SU-DHL-6 (cell line): ENCODE results near the gene ROR1.

Source experiments
- EZH2phosphoT487 ChIP-seq: fragments of 200-600 bp; sonication (generic), shearing (Covaris generic); conservative IDR thresholded peaks from 2 replicates; pipeline ENCODE4 v1.6.1; 2018; ENCODE audit warnings: mild to moderate bottlenecking, antibody characterized with exemption, low read length, moderate library complexity, mixed read lengths
- TF ChIP-seq, protein P1 (sequence below): fragments of 200-600 bp; sonication (generic); IDR thresholded peaks from one replicate; pipeline ENCODE4 v1.5.1; 2017; ENCODE audit warnings: antibody characterized with exemption, mild to moderate bottlenecking, low read length, moderate library complexity; ENCODE audit not compliant: insufficient read depth, poor library complexity, severe bottlenecking

DNA sequence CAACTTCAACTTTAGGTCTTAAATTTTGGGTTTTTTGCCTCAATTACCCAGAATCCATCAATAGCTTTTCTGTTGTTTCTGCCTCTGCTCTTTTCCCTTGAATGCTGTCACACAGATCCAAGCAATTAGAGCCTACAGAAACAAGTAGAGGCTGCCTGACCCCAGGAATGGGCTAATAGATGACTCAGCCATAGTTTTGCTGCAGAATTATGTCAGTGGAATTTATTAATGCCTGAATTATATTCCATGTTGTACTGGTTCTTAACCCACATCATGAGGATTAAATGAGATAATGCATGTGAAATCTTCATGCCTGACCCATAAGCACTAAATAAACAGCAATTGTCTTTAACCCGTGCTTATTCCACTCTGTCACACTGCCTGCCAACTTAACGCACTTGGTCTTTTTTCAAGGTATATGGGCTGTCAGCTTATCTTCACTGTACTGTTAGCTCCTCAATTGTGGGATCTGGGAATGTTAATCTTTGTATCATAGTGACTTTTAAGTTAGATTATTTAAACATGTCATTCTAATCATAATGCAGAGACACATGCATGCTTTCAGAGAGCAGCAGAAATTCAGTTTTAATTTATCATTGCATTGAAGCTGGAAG is 213.3 kb downstream of the ROR1 start:
- TF ChIP-seq, protein P1, sequence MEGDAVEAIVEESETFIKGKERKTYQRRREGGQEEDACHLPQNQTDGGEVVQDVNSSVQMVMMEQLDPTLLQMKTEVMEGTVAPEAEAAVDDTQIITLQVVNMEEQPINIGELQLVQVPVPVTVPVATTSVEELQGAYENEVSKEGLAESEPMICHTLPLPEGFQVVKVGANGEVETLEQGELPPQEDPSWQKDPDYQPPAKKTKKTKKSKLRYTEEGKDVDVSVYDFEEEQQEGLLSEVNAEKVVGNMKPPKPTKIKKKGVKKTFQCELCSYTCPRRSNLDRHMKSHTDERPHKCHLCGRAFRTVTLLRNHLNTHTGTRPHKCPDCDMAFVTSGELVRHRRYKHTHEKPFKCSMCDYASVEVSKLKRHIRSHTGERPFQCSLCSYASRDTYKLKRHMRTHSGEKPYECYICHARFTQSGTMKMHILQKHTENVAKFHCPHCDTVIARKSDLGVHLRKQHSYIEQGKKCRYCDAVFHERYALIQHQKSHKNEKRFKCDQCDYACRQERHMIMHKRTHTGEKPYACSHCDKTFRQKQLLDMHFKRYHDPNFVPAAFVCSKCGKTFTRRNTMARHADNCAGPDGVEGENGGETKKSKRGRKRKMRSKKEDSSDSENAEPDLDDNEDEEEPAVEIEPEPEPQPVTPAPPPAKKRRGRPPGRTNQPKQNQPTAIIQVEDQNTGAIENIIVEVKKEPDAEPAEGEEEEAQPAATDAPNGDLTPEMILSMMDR = no peak
- no peak for TF ChIP-seq EZH2phosphoT487
